Measurements from ENCODE around the gene TMEM236. TPM values are rescaled to one million over a fixed set of nuclear protein-coding genes. Genes with fewer than 3 reads are reported as not detected.

TMEM236 gene
- total RNA-seq, result 0.07 to 0.23 TPM (median 0.22 TPM) in 3 replicates
- long read RNA-seq, result 0 reads

- Mint-ChIP-seq H3K4me1 (ENCODE audit: low read depth) (no peaks in the 10 kb centered on the region), H3K4me3 (ENCODE audit: unreplicated experiment) (no peak within 1 kb of the TSS), H3K27ac (ENCODE audit: unreplicated experiment) (no peak within 1 kb of the TSS), H3K9me3 (ENCODE audit: low read depth) (no peaks in the 10 kb centered on the region), H3K27me3 (ENCODE audit: low read depth) (no peaks in the 10 kb centered on the region), H3K36me3 (ENCODE audit: low read depth) (peaks cover 4% of the 10 kb centered on the region)
- TF ChIP-seq CTCF (IDR thresholded peaks at IDR 0.05), result no peak
- DNase-seq (ENCODE audit: low spot score), result no peak
Observed at GRCh38 chr10:17751781-17752445, at the start of gene TMEM236. Gene TMEM236, plus strand, starts transcription at chr10:17752201. Its CDS starts 95 bp downstream, at chr10:17752296.

GRCh38 chr10:17703706-17704105 lies 48.3 kb upstream of the TMEM236 start:
- TF ChIP-seq CTCF (IDR thresholded peaks at IDR 0.05), result no peak
- Mint-ChIP-seq H3K4me1 (ENCODE audit: low read depth) (no peaks in the 10 kb centered on the region), H3K27me3 (ENCODE audit: low read depth) (no peaks in the 10 kb centered on the region), H3K36me3 (ENCODE audit: low read depth) (peaks cover 9% of the 10 kb centered on the region), H3K27ac (ENCODE audit: unreplicated experiment) (no peak overlapping the region), H3K4me3 (ENCODE audit: unreplicated experiment) (no peak overlapping the region), H3K9me3 (ENCODE audit: low read depth) (no peaks in the 10 kb centered on the region)
- no peak for DNase-seq (ENCODE audit: low spot score)

GRCh38 chr10:17708821-17709220 lies 43.2 kb upstream of the TMEM236 start:
- Mint-ChIP-seq H3K27ac (ENCODE audit: unreplicated experiment) (no peak overlapping the region), H3K27me3 (ENCODE audit: low read depth) (no peaks in the 10 kb centered on the region), H3K36me3 (ENCODE audit: low read depth) (peaks cover 28% of the 10 kb centered on the region), H3K4me1 (ENCODE audit: low read depth) (no peaks in the 10 kb centered on the region), H3K9me3 (ENCODE audit: low read depth) (no peaks in the 10 kb centered on the region), H3K4me3 (ENCODE audit: unreplicated experiment) (no peak overlapping the region)
- DNase-seq (ENCODE audit: low spot score), result no peak
- TF ChIP-seq CTCF (IDR thresholded peaks at IDR 0.05), result no peak

- Mint-ChIP-seq H3K4me3 (ENCODE audit: unreplicated experiment) (no peak overlapping the region), H3K4me1 (ENCODE audit: low read depth) (no peaks in the 10 kb centered on the region), H3K27me3 (ENCODE audit: low read depth) (no peaks in the 10 kb centered on the region), H3K9me3 (ENCODE audit: low read depth) (no peaks in the 10 kb centered on the region), H3K27ac (ENCODE audit: unreplicated experiment) (no peak overlapping the region), H3K36me3 (ENCODE audit: low read depth) (peaks cover 33% of the 10 kb centered on the region)
- no peak for DNase-seq (ENCODE audit: low spot score)
- no peak for TF ChIP-seq CTCF (IDR thresholded peaks at IDR 0.05)
Observed at GRCh38 chr10:17709492-17709891, 42.5 kb upstream of the TMEM236 start.

GRCh38 chr10:17710181-17710580 lies 41.8 kb upstream of the TMEM236 start:
- Mint-ChIP-seq H3K4me1 (ENCODE audit: low read depth) (no peaks in the 10 kb centered on the region), H3K9me3 (ENCODE audit: low read depth) (no peaks in the 10 kb centered on the region), H3K4me3 (ENCODE audit: unreplicated experiment) (no peak overlapping the region), H3K27ac (ENCODE audit: unreplicated experiment) (no peak overlapping the region), H3K27me3 (ENCODE audit: low read depth) (no peaks in the 10 kb centered on the region), H3K36me3 (ENCODE audit: low read depth) (peaks cover 34% of the 10 kb centered on the region)
- no peak for TF ChIP-seq CTCF (IDR thresholded peaks at IDR 0.05)
- no peak for DNase-seq (ENCODE audit: low spot score)

Measured in chondrocyte (in vitro differentiated cells).